Retina (tissue), 1 donor: ENCODE measurements around the gene DACH1.

ENCODE experiments used
- DNase-seq: peaks from one replicate; pipeline ENCODE4 v3.0.0-alpha.2; 2016

Gene DACH1

DNA sequence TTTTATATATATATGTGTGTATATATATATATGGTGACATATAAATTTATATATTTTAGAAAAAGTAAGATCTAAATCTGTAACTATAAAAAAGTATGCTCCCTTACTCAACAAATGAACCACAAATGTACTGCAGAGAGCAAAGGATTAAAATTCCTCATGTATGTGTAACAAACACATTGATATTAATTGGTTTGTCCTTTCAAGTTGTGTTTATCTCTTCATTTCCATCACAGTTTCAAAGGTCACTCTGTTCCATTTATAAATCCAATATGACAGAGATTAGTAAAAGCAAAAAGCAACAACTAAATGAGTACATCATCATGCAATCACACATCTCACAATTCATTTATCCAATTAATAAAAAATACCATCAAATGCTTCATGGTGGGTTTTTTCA is 247.9 kb downstream of the DACH1 start:
- DNase-seq, result no peak

DNA sequence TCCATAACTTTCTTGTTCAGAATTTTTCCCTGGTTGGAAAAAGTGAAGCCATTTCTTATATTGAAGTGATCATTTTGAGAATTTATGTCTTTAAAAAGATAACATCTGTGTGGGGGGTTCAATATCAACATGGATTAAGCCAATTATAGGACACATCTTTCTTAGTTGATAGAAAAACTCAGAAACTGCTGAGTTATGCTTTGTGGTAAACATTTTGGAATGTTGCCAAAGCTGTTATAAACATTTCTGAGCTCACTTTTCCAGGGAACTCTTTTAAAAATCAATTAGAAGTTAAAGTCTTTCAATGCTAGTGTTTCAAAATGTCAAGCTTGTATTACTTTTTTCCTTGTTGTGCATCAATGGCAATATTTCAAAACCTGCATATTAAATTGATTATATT is 248.8 kb downstream of the DACH1 start:
- DNase-seq, result no peak

DNA sequence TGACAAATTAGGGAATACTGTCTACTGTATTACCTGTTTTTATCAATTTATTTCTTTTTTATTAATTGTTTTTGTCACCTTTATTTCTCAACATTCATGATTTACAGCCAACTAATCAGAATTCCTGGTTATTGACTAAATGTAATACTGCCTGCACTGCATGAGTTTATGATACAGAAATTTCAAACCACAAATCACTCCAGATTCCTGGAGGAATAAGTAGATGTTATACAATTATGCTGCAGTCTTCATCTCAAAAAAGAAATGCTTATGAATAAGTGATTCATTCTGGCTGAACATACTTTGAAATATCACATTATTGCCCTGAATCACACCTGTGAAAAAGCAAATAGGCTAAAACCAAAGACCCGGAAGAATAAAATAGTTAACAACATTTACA is 249.7 kb downstream of the DACH1 start:
- DNase-seq, result no peak

DNA sequence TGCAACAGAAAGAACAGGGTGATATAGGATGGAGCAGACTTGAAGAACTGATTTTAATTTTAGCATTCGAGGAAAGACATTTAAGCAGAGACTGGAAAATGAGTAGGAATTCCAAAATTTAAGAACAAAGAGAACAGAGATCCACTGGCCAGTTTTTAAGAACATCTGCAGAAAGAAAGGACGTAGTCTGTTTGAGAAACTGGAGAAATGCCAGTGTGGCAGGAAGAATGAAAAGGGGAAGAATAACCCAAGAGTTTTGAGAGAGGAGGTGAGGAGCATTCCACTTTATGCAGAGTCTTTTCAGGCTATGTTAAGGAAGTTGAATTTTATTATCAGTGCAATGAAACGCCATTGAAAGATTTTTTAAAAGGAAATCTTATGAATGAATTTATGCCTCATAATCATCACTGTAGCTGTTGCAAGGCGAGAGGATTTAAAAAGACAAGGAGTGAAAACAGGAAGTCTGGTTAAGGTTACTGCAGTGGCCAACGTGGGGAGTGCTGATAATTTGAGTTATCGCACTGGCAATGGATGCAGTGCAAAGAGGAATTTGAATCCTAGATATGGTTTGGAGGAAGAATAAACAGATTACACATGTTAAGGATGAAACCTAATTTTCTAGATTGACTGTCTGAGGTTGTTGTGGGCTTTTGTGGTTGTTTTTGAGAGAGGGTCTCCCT is 253.8 kb downstream of the DACH1 start:
- no peak for DNase-seq

DNA sequence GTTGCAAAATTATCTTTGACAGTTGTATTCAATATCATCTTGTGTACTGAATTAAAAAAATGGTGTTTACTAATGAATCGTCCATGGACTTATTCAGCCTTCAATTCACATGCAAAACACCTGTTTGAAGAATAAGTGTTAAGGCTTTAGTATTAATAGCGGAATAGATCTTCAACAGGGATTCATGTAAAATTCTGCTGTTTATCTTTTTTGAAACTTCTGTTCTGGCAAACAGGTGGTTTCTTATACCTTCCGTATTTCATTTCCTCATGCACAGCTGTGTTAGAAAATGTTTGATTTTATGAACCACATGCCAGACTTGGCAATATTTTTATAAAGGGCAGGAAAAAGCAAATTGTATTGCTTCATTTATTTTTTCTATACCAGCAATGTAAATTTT is 255.7 kb downstream of the DACH1 start:
- DNase-seq, result no peak

DNA sequence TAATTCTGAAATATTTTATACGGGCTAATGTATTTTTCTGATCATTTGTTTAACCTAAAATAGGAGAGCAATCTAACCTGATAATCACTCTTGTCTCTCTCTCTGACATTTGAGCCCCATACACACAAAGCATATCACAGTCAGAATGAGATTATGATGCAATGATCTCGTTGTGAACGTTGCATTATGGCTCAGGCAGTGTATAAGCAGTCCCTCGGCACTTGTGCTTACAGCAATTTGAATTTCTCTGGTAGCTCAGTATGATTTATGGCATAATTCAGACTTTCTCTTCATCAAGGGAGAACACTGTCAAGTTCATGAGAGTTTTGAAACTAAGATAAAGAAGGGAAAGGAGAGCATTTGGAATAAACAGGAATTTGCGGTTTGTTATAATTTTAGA is 256.1 kb downstream of the DACH1 start:
- no peak for DNase-seq

DNA sequence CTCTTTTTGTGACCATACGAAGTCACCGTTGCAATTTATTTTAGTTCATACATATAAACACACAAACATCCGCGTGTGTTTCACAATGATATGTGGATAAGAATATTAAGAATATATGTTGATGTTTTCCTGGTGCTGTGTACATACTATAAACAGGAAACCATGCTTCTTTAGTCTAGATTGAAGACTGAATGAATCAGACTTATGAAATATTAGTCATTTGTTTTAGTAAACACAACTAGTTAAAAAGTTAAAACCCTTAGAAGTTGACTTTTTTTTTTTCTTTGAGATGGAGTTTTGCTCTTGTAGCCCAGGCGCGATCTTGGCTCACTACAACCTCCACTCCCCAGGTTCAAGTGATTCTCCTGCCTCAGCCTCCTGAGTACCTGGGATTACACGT is 257.7 kb downstream of the DACH1 start:
- no peak for DNase-seq

DNA sequence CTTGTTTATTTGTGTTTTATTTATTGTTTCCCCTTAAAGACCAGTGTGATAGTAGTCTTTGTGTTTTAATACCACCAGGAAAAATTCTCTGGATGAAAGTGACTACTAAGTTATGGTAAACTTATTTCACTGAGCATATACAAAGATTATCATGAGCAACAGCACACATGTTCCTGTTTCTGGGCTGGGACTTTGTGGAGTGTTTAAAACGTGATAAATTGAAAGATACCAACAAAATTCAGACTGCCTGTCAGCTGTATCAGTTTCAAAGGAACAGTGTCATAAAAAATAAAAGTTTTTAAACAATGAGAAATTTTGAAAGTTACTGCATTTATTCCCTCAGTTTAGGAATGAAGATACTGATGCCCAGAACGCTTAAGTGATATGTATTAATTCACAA is 259.4 kb downstream of the DACH1 start:
- DNase-seq, result no peak

DNA sequence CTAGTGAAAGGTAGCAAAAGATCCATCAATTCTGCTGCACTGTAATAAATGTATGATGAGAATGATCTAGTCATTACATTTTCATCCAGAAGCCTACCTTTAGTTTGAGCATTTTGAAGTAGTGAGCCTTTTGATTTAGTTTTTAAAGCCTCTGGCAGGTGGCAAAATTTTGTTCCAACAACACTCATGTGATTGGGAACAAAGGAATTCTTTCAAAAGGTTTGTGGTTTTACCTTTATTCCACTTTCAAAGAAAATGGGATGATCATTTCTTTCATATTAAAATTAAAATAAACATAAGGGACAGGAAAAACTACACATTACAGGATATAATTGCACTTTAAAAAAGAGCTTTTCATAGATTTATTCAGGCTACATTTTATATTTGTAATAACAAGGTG is 260.2 kb downstream of the DACH1 start:
- DNase-seq, result no peak

DNA sequence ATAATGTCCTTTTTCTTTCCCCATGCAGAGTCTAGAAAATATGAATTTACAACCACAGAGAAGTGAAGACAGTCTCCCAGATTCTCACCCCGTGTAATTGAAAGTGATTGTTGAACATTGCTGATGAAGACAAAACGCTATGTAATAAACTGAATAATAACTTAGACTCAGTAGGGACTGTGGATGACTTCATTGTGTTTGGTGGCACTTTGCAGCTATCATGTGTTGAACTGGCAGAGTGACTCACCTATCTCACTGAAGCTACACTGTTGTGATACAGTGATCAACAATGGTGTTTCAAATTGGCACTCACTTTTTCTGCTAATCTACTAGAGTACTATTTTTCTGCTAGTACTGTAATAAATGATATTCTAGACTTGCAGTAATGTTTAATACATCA is 261.3 kb downstream of the DACH1 start:
- no peak for DNase-seq

DNA sequence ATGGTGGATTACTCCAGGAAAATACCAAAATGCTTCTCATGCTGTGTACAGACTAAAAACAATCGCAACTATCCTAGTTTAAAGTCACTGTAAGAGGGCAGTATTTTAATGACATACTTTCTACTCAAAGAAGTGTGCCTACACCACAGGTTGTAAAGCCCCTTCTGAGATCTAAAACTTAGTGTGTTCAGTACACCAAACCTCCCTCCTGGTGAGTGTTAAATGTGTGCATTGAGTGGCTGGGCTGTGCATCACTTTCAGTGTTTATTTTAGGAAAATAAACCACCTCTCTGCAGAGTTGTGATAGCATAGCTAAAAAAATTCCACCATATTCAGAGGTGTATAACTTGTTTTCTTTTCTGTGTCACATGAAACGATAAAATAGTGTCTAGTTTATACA is 263.7 kb downstream of the DACH1 start:
- no peak for DNase-seq

DNA sequence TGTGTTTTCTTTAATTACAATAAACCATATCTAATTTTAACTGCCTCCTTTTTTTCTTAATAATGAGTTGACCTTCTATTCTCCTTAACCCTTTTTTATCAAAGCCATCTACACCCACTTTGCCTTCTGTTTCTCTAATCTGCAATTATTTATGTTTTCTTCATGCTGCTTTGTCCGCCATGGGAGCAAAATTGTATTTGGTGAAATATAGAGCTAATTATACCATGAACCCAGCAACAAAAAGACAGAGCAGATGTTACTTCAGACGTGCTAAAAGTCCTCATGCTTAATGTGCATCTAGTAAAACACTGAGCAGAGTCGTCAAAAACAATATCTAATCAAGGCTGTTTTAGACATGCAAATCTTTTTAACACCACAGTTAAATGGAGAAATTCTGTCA is 264.7 kb downstream of the DACH1 start:
- no peak for DNase-seq

DNA sequence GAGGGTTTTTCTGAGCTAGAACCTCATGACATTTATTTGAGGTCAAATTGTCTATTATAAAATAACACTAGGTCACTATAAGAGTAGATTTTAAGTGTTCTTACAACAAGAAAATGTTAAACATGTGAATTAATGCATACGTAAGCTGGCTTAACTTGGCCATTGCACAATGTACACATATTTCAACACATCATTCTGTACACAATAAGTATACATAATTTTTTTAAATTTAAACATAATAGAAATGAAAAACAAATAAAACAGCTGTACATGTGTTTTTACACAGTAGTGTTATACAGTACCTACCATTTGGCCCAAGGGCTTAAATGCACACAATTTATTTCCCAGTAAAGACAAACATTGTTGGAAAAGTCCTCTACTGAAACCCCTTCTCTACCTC is 269.9 kb downstream of the DACH1 start:
- no peak for DNase-seq

DNA sequence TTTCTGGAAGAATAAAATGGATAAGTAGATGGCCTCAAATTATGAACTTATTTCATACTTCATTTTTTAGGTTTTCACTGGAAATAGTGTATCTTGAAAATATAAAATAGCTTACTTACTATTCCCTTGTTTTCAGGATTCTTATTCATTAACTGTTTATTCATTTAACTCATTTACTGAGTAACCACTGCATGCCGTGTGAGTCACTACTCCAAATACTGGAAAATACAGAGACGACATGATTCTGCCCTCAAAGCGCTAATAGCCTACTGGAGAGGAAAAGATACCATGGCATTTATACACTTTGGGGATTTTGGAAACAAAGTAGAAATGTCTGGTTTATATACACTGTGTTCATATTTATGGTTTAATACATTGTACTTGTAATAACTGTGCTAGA is 270.9 kb downstream of the DACH1 start:
- no peak for DNase-seq

DNA sequence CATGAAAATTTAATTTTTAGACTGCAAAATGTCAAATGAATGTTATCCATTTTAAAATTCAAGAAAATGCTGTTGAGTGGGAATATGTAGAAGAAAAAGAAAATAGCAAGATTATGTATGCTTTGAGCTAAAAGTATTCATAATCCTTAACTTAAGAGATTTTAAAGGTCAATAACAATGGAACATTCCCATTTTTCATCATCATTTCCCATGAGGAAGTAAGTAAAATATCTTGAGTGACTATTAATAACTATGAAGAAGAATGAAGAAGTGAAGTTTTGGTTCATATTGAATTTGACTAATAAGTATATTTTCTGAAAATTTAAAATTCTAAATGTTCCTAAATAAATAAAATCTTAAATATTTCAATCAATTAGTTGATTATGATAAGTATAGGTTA is 273.4 kb downstream of the DACH1 start:
- DNase-seq, result no peak

DNA sequence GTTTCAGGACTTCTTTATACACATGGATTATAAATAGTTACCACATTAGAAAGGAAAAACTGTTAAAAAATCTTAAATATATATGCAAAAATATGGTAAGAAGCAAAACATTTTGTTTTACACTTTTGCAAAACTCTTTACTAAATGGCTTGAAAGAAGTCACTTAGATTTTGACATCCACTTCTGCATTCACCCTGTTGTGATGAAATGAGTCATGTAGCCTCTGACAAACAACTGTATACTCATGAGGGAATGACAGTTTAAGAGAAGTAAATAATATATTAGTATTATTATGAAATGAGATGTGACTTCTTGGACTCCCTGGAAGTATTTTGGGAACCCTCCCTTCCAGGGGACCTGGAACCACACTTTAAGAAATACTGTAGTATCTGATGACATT is 275.6 kb downstream of the DACH1 start:
- no peak for DNase-seq

DNA sequence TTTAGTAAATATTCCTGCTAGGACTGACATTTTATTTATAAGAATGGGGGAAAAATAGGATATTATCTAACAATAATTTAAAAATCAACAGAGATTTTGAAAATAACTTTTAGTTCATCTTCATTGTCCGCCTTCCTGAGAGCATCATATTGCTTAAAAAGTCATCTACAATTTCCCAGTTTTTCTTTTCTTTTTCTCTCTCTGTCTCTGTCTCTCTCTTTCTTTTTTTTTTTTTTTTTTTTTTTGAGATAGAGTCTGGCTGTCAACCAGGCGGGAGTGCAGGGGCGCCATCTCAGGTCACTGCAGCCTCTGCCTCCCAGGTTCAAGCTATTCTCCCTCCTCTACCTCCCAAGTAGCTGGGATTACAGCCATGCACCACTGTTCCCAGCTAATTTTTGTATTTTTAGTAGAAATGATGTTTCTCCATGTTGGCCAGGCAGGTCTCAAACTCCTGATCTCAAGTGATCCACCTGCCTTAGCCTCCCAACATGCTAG is 276.3 kb downstream of the DACH1 start:
- no peak for DNase-seq

DNA sequence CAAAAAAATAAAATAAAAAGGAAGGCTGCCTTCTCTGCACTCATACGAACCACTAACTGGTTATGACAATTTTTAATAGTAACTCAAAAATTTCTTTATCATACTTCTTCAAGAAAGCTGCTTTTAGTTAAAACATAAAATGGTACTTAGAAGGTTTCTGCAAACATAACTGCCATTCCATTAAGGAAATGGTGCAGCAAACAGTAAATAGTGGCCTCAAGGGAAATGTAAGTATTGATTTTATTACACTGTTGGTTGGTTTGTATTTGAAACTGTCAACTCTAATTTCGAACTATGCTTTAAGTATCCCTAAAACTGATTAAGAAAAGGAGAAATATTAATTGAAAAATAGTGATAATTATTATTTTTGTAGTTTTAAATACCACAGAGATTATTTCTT is 278.0 kb downstream of the DACH1 start:
- DNase-seq, result no peak

DNA sequence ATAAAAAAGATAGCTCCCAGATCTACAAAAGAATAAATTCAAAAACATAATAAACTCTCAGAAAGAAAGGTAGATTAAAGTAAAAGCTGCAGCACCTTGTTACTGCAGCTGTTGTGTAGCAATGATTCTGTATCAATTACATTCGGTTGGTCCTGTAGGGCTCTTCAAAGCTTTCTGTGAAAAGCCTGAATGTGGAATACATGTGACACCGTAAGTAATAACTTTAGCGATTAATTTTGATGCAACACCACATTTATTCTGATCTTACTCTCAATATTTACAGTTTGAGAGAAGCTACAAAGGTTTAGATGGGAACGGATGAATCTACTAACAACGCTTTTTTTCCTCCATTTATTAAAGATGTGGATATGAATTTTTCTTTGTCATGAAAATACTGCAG is 279.2 kb downstream of the DACH1 start:
- DNase-seq, result no peak

DNA sequence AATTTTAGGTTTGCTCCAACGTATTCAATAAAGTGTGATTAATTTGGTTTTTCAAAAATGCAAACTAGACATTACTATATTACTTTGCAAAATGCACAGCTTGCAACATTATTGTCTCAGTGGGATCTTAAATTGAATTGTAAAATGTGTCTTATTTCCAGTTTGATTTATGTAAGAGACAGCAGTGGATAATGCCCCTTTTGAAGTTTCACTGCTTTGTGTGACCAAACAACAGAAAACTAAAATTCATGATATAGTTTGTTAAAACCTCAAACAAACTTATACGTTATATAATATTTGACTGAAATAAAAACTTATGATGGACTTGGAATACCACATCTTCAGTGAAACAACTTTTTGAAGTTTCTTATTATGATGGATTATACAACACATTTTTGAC is 279.8 kb downstream of the DACH1 start:
- no peak for DNase-seq

DNA sequence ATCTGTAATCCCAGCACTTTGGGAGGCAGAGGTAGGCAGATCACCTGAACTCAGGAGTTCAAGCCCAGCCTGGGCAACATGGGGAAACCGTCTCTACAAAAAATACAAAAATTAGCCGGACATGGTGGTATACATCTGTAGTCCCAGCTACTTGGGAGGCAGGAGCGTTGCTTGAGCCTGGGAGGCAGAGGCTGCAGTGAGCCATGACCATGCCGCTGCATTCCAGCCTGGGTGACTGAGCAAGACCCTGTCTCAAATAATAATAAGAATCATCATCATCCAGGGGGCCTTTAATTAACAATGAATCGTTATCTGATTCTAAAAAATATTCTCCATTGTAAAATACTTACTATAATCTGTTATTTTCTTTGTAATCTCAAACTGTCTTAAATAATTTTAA is 283.4 kb downstream of the DACH1 start:
- peak; percentile 50 for DNase-seq

DNA sequence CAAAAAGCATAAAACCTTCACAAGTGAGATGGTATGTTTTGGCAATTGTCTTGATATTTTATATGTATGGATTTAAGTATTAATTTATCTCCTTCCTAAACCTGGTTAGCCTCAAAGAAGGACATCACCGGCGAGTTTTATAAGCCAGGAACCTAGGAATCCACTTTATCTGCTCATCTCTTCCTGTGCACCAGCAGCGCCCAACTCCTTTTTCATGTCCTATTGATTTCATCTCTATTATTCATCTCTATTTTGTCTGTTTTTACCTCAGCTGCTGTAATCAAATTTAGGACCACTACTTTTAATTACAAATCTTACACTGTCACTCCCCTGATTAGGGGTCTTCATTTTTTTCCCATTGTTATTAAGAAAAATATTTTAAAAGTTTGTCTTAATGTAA is 286.4 kb downstream of the DACH1 start:
- DNase-seq, result no peak

DNA sequence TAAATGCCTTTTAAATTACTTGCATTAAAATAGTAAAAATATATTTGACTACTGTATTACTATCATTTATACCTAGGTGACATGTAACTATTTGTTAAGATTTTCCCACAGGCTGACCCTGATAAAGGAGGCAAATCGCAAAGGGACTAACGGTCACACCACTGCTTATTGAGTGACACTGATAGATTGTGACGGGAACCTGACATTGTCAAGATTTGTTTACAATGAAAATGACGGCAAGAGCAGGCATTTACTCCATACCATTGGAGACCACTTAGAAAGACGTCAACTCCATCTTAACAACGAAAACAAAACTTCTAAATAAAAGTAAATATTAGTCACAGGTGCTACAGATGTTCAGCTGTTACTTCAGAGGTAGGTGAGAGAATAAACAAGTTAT is 289.0 kb downstream of the DACH1 start:
- peak; percentile 70 for DNase-seq

DNA sequence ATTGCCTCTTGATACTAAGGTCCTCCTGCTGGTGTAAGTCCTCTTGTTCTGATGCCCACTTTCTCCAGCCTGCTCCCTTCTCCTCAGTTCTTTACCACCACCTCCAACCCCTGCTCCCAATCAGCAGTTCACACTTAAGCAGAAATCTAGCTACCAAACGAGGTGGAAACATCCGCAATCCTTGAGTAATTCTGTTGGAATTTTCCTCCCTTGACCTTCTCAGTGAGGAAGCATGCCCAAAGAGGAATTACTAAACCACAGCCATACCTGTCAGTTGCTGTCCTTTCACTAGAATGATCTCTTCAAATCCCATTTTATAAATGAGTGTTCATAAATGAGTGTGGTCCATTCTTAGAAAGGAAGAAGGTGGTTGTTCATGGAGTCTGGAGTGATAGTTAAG is 289.9 kb downstream of the DACH1 start:
- peak; percentile 46 for DNase-seq

DNA sequence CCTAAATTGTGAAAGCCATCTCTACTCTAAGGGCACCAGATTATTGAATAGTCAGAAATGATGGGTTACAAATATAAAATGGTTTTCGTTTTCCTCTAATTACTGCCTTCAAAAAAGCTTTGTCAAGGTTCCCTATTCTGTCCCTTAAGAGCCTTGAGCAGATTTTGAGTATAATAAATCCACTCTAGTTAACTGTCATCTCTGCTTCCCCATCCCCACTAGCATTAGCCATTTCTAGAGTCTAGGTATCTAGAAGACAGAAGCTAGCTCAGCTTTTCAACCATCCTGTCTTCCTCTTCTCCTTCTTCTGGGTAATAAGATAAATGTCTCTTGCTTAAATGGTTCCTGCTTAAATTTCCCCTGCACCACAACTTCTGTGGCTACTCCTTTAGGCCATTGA is 290.4 kb downstream of the DACH1 start:
- DNase-seq, result peak; percentile 18

DNA sequence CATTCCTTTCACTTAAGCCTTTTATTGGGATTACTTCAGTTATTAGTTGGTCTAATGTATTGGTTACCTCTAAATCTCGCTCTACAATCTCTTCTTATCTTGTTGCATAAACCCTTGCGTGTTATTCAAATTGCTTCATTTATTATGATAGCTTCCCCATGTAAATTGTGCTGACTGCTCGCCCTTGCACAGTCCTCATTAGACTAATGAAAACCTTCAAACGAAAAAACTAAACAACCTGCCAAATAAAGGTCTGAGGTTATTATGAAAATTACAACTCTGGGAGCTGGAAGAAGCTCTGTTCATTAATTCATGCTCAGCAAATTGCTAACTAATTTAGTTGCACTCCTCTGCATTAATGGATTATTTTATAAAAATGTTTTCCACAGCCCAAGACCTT is 320.1 kb downstream of the DACH1 start:
- DNase-seq, result no peak
